Measurements from ENCODE around the gene CDH23.
"Not testable (repeated sequence)": the region's sequence is repeated elsewhere in the genome, so short reads cannot be mapped to it uniquely, and the experiment has no call there.

The CDH23 gene

DNA sequence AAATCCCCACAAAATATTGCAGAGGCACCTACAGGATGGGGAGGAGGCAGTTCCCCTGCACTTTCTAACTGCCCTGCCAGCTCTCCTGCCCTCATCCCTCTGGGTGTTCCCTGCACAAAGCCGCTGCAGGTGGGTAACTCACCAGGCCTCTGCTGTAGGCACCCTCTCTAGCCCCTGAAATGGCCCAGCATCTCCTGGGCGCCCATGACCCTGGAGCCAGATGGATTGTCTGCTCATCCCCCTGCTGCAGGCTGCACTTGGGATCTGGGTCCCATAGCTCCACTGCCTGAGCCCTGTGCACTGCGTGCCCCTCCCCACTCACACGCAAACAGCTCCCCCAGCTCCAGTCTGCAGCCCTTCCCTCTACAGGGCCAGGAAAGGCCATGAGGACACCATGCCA lies 192.0 kb downstream of the CDH23 start:
- DNase-seq: no peak

DNA sequence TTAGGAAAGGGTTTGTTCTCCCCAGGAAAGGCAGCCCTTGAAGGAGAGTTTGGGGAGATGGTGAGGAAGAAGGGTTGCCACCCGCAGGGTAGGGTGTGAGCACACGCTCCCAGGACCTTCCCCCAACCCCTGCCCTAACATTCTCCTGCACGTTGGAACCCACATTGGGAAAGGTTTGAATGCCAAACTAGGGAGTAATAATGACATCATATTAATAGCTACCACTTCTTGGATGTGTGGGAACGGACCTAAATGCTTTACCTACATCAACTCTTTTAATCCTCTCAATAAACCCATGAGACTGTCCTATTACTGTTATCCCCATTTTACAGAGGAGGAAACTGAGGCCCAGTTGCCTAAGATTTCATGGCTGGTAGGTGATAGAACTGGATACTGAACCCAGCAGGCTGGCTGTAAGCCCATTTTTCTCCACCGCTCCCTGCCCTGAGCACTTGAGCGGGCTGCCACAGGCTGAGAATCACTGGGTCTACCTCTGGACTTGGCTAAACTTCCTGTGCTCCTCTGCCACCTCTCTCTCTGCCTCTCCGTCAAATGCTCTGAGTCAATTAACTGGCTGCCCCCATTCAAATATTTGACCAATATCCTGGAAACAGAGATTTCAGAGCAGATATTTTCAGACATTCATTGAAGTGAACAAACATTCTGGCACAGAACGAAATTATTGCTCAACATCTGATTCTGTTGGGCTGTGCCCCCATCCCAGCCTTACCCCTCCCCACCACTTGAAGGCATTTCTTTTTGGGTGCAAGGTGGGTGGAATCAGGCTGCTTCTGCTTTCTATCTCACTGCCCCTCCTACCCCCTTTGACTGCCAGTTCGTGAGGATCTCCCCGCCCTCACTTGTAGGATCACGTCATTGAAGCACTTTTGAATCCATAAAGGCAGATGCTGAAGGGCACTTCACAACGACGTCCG lies 193.2 kb downstream of the CDH23 start:
- DNase-seq: peak in 1 of 2 donors; percentile 29

DNA sequence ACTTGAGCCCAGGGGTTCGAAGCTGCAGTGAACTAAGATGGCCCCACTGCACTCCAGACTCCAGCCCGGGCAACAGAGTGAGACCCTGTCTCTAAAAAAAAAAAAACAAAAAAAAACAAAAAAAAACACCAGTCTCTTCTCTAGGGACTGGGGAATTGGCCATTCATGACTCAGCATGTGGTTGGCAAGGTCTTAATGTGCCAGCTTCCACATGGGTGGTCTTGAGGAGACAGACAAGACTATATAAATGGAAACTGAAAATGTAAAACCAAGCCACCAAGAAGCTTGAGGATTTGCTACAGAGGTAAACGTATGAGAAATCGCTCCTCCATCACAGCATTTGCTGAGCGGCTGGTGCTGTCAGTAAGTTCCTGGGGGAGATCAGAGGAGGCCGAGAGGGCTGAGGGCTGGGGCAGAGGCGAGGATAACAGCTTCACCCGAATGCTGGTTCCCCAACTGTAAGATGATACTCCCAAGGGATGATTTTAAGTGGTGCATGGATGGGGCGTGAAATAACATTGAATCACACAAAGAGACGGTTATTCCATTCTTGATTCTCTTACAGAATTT lies 194.1 kb downstream of the CDH23 start:
- peak in 1 of 2 donors; percentile 49 for DNase-seq

DNA sequence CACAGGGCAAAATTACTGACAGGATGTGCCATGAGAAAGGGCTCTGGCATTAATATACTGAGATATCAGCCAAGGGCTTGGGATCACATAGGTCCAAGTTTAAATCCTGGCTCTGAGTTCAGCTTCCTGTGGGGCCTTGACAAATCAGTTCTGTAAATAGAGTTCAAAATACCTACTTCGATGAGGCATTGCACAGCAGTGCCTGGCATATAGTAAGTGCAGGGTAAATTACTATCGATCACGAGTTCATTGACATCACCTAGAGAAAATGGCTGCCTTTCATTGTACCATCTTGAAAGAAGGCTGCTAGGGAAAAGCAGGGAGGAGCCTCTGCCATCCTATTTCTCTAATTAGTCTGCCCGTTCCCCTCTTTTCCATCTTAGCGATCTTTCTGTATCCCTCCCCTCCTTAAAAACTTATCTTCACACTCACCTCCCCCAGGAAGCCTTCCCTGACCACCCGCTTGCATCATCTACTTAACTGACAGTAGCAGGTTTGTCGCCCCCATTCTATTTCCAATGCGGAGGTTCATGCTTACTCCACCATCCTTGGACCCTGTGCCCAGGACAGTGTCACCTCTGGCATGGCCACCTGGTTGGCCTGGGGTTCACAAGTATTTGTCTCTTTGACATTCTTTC lies 198.3 kb downstream of the CDH23 start:
- no peak for DNase-seq

DNA sequence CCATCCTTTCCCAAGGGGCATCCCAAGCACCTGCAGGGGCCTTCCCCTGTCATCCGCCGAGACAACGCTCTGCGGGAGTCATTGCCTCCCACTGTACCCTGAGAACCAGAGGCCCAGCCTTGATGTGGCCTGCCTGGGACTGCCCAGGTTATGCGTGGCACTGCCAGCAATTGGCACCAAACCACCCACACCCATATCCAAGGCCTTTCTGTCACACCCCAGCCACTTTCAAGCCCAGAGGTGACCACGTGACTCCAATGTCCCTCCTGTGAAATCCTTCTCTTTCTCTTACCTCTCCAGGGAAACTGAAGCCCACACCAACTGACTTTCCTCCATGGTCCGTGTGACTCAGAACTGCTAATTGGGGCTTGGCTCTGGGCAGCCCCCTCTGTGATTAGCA lies 198.9 kb downstream of the CDH23 start:
- DNase-seq: no peak

DNA sequence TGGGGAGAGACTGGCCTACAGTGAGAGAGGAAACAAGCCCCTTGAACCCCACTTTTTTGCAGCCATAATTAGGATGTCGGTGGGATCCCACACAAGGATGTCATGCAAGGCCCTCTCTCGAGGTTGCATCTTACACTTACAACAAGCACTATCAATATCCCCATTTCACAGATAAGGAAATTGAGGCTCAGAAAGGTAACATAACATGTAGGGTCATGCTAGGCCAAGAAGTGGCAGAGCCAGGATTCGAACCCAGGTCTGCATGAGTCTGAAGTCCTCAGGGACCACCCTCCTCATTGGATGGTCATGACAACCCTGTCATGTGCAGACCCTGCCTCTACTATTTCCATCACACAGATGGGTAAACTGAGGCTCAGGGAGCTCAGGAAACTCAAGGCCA lies 199.4 kb downstream of the CDH23 start:
- DNase-seq: no peak

DNA sequence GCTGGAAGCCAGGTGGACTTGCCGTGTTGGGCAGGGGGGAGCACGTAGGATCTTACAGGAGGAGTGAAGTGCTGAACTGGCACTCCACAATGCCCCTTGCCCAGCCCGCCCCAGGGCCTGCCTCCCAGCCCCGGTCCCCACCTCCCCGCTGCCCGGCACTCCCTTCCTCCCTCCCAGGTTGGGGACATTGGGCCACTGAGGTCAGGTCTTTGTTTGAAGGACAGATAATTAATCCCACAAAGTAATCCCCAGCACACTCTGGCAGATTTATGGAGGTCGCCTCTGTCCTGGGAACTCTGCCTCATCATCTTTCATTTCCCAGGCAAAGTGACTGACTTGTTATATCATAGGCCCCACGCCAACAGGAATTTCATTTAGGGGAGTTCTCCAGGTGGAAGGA lies 200.0 kb downstream of the CDH23 start:
- no peak for DNase-seq

DNA sequence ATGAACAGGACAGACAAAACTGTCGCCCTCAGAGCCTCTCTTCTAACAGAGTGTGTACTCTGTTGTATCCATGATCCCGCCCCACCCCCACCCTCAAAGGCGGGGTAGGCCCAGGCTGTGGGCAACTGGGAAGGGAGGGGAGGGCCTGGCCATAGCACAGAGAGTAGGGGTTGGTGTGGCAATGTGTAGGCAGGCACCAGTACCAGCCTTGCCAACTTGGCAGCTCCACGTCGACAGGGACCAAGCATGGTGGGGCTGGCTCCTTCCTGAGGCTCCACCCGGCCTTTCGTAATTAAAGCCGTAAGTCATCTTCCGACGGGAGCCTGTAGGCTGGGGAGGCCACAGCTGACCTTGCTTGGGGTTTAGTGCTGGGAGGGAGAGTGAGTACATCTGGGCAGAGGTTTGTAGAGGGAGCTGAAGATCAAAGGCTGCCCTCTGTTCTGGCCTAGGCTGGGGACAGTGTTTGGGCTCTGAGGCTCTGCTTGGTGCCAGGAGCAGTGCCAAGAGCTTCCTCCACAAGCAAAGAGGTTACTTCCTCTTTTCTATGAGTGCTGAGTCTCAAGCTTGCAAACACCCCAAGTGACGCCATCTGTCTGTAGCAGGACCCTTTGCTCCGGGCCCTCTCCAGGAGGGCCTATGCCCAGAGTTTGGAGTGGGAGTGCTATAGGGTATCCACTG lies 201.2 kb downstream of the CDH23 start:
- peak; percentile 59 to 86 for DNase-seq

DNA sequence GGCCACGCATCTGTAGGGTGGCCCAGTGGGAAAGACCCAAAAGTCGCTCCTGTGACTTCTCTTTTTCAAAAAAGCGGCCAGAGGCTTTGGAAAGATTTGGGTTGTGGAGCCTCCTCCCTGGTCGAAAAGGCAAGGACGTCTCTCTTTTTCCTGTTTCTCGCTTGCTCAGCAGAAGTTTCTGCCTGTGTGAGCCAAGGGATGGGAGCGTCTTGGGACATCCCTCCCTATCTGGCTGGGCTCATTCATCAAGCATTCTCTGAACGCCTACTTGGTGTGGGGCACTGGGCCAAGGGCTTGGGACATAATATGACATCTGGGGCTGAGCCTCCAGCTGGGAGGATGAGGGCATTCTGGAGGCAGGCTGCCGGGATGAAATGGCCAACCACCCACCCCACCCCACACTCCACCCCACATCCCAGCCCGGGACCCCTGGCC lies 201.9 kb downstream of the CDH23 start:
- no peak for DNase-seq

DNA sequence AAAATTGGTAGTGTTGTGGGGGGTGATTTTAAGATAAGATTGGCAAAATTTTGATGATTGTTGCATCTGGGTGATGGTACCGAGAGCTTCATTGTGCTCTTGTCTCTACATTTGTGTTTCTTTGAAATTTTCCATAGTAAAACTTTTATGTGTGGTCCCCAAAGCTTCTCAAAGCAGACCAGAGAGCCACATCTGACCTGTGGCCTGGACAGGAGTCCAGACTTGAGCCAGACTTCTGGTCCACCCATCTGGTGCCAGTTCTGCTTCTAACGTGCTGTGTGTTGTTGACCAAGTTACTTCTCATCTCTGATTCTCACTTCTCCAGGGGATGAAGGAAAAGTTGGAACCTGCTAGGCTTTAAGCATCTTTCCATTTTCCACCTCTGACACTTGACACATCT lies 202.8 kb downstream of the CDH23 start:
- no peak for DNase-seq

DNA sequence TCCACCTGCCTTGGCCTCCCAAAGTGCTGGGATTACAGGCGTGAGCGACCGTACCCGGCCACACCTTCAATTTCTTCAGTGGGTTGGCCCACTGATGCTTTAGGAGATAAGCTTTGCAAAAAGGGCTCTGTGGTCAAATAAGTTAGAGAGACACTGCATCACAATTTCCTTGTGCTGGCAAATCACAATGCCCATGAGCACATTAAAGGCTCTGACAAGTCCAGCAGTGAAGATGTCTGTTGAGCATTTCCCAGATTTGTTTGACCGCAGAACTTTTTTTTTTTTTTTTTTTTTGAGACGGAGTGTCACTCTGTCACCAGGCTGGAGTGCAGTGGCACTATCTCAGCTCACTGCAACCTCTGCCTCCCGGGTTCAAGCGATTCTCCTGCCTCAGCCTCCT lies 203.5 kb downstream of the CDH23 start:
- DNase-seq: not testable (repeated sequence)

DNA sequence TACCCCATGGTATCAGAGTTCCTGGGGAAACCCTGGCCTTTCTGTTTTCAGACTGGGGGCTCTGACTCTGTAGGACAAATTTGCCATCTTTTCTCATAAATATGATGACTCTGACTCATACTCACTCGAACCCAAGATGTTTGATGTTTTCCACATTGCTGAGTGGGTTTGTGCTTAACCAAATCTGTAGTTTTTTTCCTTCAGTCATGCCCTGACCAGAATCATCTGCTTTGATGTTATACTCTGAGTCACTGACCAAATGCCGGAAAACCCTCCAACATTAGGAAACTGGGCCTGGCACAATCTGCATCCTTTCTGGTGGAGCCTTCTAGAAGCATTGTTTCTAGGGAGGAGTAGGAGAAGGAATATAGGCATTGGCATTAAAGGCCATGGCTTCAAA lies 204.1 kb downstream of the CDH23 start:
- no peak for DNase-seq

DNA sequence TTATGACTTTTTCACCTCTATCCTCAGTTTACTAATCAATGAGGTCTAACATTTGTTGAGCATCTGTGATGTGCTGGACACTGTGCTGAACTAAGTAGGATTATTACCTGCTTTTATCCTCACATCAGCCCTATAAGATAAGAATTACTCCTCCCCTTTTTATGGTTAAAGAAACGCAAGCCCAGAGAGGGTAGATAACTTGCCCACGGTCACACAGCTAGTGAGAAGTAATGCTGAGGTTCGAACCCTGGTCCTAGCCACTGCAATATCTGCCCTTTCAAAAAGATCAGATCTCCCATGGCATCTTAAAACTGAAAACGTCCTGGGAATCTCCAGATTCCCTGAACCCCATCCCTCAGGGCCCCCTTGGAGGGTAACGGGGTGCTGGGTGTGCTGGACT lies 204.6 kb downstream of the CDH23 start:
- DNase-seq: no peak

DNA sequence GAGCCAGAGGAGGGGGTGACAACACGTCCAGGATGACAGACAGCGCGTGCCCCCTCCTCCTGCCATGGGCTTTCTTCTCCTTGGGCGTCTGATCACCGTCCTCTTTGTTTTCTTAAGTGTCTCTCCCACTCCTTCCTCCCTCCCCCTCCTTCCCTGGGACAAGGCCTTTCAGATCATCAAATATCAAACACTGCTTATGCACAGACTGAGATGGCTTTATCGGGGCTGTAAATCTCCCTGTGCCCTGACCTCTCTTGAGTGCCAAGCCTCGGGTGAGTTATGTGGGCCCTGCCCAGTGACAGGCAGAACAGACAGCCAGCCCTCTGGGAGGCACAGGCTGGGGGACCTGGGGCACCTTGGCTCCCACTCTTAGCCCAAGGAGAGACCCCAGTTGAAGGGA lies 206.4 kb downstream of the CDH23 start:
- DNase-seq: no peak

DNA sequence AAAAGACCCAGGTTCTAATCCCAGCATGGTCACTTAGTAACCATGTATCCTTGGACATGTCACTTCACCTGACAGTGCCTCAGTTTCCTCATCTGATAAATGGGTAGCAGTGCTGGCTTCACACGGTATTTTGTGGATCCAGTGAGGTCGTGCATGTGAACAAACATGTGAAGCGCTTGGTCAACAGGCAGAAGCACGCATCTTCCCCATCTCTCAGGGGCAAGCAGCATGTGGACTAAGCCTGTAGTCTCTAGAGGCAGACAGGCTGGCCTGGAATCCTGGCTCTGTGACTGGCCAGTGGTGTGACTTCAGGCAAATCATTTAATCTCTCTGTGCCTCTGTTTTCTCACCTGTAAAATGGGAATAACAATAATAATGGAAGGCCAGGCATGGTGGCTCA lies 207.0 kb downstream of the CDH23 start:
- DNase-seq: no peak

DNA sequence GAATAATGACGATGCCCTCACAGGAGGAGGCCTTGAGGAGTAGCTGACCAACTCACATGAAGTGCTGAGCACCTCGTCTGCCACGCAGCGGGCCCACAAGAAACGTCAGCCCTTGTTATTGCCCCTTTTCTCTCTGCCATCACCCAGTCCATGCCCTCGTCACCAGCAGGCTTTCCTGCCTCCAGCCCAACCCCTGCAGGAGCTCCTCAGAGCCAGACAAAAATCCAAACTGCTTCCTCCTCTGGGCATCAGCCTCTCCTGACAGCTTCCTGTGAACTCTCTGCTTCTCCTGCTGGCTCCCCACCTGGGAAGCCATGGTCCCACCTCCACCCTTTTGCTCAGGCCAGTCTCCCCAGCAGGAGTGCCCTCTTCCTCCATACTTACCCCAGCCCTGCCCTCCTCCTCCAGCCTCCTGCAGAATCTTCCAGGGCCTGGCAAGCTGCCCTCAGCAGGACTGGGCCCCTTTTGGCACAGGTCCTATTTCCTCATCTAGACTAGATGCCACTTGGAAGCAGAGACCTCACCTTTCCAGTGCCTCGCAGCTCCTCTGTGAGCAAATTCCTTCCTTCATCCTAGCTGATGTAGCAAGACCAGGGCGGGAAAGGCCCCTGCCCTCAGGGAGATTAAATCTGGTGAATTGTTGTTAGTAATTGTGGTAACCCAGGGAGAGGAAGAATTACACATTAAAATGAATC lies 207.8 kb downstream of the CDH23 start:
- DNase-seq: no peak

DNA sequence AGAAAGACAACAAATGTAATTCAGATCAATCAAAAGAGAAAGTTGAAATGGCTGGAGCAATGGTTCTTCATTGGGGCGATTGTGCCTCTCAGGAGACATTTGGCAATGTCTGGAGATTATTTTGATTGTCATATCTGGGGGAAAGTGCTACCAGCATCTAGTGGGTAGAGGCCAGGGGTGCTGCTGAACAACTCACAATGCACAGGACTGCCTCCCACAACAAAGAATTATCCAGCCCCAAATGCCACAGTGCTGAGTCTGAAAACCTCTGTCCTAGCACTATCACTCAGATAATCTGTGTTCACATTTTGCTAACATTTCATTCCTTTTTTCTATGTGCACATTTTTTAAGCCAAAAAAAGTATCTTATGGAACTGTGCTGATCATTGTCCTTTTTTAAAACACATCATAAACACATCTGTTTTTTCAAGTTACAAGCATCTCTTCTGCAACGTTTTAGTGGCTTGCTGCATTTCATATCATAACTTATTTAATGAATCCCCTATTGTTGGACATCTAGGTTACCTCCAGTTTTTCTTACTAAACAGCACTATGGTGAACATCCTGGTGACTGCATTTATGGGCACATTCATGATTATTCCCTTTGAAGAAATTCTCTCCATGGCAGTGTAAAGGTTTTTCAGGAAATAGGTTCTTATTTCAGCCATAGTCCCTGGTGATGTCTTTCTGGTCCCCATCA lies 208.7 kb downstream of the CDH23 start:
- DNase-seq: no peak

DNA sequence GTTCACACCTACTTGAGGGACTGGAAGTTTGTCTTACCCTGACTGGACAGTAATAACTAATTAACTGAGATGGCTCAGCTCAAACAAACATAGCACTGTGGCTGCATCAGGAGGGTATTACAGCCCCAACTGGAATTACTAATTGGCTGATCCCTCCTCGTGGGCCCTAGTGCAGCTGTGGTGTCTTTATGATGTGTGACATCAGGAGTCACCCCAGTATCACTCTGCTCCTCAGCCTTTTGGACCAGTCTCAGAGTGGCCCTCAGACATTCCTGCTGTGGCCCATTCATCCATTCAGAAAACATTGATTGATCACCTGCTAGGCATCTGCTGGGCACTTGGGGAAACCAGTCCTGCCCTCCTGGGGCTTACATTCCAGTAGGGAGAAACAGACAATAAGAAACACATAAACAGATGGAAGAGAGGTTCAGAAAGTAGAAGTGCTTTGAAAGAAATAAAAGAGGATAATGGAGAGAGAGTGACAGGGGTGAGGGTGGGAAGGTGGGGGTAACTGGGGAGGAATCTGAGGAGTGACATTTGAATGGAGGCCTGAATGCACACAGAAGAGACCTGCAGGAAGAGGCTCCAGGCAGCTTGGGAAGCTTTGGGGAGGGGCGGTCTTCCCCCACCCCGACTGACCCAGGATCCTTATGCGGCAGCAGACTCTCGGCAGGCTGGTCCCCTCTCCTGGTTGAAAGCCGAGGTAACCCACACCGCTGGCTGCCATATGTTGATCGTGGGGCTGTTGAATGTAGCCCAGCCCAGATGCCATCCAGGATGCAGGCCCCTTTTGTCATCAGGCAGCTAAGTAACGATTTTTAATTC lies 209.7 kb downstream of the CDH23 start:
- no peak for DNase-seq

DNA sequence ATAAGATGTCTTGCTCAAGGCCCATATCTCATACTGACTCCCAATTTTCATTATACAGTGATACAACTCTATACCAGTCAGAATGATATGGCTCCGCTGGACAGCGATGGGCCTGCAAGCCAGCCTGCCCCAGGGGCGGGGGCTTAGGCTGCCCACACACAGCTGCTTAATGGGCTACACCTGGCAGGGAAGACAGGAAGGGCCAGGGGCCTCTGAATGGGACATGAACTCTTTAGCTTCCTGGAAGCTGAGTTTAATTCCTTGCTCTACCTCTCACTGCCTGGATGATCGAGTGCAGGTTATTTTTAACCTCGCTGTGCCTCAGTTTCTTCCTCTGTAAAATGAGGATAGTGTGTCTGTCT lies 210.3 kb downstream of the CDH23 start:
- no peak for DNase-seq

DNA sequence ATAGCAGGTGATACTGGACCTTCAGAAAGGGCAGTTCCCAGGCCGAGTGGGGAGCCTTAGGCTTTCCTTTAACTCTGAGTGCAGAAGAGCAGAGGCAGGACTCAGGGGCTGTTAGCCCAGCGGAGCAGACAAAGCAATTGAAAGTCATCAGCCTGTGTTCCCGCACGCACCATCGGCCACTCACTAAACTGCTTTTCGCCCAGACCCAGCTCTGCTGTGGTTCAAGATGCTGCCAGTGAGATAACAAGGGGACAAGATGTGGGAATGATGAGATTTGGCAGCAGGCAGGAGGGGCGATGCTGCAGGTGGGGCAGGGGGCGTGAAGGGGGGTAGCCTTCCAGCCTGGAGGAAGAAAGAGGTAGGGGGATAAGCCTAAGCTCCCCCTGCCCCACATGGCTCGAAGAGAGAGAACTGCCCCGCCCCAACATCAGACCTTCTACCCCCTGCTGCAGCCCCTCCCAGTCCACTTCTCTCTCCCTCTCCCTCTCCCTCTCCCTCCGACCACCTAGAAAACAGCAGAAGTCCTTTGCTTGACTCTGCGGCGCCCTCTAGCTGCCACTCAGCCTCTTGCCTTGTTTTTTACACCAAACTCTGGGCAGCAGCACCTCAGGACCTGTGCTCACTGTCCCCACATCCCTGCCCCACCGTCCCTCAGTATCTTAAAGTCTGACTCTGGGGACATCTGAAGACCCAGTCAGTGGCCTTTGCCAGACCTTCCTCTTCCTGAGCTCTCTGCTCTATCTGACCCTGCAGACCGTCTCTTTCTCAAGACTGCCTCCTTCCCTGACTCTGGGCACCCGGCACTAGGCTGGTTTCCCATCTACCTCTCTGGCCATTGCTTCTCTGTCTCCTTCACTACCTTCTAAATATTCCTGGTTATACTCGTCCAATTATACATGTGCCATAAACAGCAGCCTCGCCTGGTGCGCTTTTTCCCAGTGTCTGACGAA lies 212.4 kb downstream of the CDH23 start:
- DNase-seq: peak; percentile 23 to 52

Measured in bone marrow (tissue), 2 donors.